SK-N-SH (cell line): ENCODE results near the gene VAMP1.

Source experiments
- CTCF ChIP-seq: fragments of 200-600 bp; sonication (generic); IDR thresholded peaks from 2 replicates; pipeline ENCODE4 v1.6.1; 2017; ENCODE audit warnings: antibody characterized with exemption, mild to moderate bottlenecking, moderate library complexity
- EP300 ChIP-seq, 2 experiments: IDR thresholded peaks; 2 replicates each; pipeline versions ENCODE4 v1.4.0 to v1.6.1; 2012; ENCODE audit warnings: borderline replicate concordance in 1 of 2, low read depth in 1 of 2, low read length in 1 of 2
- MAX ChIP-seq: IDR thresholded peaks from 2 replicates; pipeline ENCODE4 v1.4.0; 2012; ENCODE audit warnings: low read depth
- POLR2AphosphoS5 ChIP-seq: IDR thresholded peaks from 2 replicates; pipeline ENCODE4 v1.6.1; 2012; ENCODE audit warnings: low read depth, low read length
- RCOR1 ChIP-seq: fragments of 150-350 bp; IDR thresholded peaks from 2 replicates; pipeline ENCODE4 v1.6.1; 2017; ENCODE audit warnings: antibody characterized with exemption, low read length
- REST ChIP-seq: IDR thresholded peaks from 2 replicates; pipeline ENCODE4 v1.6.1; 2012; ENCODE audit warnings: mild to moderate bottlenecking, low read depth, low read length, moderate library complexity
- TAF1 ChIP-seq: IDR thresholded peaks from 2 replicates; pipeline ENCODE4 v1.6.1; 2012; ENCODE audit warnings: low read depth, mild to moderate bottlenecking, low read length, moderate library complexity, borderline replicate concordance
- TCF12 ChIP-seq: IDR thresholded peaks from 2 replicates; pipeline ENCODE4 v1.4.0; 2012
- USF2 ChIP-seq: fragments of 150-350 bp; IDR thresholded peaks from 2 replicates; pipeline ENCODE4 v1.6.1; 2017; ENCODE audit warnings: antibody characterized with exemption, low read length, low read depth, borderline replicate concordance
- YY1 ChIP-seq: IDR thresholded peaks from 2 replicates; pipeline ENCODE4 v1.4.0; 2012; ENCODE audit warnings: low read depth, mild to moderate bottlenecking
- ZBTB33 ChIP-seq: IDR thresholded peaks from 2 replicates; pipeline ENCODE4 v1.4.0; 2012; ENCODE audit warnings: low read depth, borderline replicate concordance

- no peak for TF ChIP-seq CTCF
- no peak for TF ChIP-seq REST
- TF ChIP-seq TAF1 = no peak
- no peak for TF ChIP-seq EP300 (IDR thresholded peaks at IDR 0.05; ENCODE audit: borderline replicate concordance in 1 of 2, low read depth in 1 of 2, low read length in 1 of 2)
- TF ChIP-seq YY1 = no peak
- TF ChIP-seq MAX = no peak
- TF ChIP-seq ZBTB33 = no peak
- no peak for TF ChIP-seq RCOR1
- TF ChIP-seq USF2 = no peak
- TF ChIP-seq TCF12 = no peak
- no peak for TF ChIP-seq POLR2AphosphoS5
These were observed 5.9 kb downstream of the VAMP1 start for GRCh38 chr12:6464531-6464930.
